ENCODE measurements around the gene AFAP1L2. TPM values are rescaled to one million over a fixed set of nuclear protein-coding genes. Genes with fewer than 3 reads are reported as not detected.
"Not testable (repeated sequence)": the region's sequence is repeated elsewhere in the genome, so short reads cannot be mapped to it uniquely, and the experiment has no call there.

The AFAP1L2 gene
- total RNA-seq, 1 experiment from 2014 or later = 0.50 TPM

GRCh38 chr10:114335614-114336013, 68.7 kb downstream of the AFAP1L2 start:
- no peak for DNase-seq (ENCODE audit: low spot score)

DNA sequence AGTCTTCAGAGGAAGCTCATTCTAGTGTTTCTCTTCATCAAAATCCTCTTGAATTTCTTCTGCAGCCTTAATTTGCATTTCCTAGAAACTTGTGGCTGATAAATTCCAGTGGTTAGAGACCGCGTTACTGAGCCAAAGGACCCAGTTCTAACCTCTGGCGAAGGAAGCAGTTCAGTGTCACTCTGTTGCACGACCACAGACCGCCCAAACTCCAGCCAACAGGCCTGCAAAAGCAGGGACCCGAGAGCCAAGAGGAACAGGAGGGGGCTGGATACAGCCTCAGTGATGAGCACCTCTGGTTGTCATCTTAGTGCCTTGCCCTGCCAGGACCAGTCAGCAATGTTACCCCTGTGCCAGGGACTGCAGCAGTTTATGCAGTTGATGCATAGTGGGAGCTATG, 70.0 kb downstream of the AFAP1L2 start:
- DNase-seq (ENCODE audit: low spot score) = no peak

DNA sequence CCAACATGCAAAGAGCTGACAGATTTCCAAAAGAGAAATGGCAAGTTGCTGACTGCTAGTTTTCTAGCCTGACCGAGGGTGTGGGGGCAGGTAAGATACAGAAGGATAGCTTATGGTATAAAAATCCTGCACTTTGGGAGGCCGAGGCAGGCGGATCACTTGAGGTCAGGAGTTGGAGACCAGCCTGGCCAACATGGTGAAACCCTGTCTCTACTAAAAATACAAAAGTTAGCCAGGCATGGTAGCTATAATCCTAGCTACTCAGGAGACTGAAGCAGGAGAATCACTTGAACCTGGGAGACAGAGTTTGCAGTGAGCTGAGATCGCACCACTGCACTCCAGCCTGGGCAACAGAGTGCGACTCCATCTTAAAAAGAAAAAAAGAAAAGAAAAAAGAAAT, 70.9 kb downstream of the AFAP1L2 start:
- DNase-seq (ENCODE audit: low spot score) = not testable (repeated sequence)

- DNase-seq (ENCODE audit: low spot score) = peak; percentile 19
These were observed 71.8 kb downstream of the AFAP1L2 start for GRCh38 chr10:114332301-114333192.

DNA sequence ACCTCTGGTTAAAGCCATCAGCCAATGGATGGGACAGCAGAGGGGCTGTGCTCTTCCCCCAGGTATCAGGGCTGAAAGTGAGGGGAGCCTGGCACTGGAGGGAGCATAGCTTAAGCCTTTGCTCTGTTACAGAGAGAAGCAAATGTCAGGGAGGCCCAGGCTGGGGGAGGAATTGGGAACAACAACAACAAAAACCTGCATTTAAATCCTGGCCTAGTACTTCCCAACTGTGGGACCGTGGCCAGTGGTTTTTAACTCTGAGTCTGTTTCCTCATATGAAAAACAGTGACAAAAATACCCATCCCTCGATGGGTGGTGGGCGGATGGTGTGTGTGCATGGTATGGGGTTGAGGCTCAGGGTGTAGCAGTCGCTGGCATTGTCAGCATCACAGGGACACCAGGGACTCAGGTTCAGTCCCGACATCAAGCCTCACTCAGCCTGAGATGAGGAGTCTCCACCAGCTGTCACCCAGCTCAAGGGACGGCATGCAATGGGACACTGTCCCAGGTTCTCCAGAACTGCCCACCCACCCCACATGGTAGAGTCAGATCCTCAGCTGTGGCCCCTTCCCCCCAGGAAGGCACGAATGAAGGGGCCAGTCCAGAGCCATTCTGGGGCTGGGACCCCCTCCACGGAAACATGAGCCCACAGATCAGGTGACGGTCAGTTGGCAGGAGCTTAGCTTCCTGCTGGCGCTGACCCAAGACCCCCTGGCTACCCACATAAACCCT, 74.5 kb downstream of the AFAP1L2 start:
- DNase-seq (ENCODE audit: low spot score) = no peak

DNA sequence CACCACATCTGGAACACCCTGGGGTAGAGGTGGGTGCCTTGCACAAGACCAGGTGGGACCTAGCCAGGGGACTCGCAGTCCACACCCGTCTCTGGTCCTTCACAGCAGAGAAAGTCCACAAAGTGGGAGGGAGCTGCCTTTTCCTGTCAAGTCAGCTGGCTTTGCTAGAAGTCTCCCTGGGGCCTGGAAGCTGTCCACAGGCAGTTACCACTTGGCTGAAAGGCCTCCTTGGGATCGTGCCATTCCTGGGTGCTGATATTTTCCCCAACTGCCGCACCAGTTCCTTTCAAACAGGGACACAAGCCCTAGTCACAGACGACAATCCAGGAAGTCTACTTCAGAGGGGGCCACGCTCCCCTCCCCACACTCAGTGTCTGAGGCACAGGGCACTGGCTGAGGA, 75.4 kb downstream of the AFAP1L2 start:
- no peak for DNase-seq (ENCODE audit: low spot score)

DNA sequence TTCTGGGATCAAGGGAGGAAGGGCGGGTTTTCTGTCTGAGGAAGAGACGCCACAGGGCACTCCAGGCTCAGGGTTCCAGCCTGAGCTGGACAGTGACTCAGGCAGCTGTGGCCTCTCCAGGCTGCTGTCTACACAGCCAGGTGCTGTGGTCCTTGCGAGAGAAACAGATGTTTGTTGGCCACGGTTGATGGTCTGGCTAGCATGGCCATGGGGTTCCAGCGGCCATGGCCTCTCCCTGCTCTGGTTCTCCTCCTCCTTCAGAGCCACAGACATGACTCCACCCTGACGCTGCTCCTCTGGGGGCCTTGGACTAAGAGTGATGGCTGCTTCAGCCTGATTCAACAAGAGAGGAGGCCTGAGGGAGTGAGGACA, 75.9 kb downstream of the AFAP1L2 start:
- DNase-seq (ENCODE audit: low spot score) = no peak

- no peak for DNase-seq (ENCODE audit: low spot score)
These were observed 76.5 kb downstream of the AFAP1L2 start for GRCh38 chr10:114327537-114328440.

DNA sequence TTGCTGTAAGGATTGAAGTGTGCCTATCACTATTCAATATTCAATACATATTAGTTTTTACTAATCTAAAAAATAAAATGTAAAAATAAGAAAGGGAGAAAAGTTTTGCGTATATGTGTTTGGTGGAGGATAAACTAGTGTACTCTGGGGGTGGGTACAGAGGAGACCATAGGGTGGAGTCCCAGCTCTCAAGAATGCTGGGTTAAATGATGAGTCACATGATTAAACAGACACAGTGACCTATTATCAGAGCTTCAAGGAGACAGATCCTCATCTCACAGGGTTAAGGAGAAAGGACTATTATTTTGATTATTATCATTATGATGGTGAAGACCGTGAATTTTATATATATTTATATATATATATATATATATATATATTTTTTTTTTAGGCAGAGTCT, 77.5 kb downstream of the AFAP1L2 start:
- no peak for DNase-seq (ENCODE audit: low spot score)

DNA sequence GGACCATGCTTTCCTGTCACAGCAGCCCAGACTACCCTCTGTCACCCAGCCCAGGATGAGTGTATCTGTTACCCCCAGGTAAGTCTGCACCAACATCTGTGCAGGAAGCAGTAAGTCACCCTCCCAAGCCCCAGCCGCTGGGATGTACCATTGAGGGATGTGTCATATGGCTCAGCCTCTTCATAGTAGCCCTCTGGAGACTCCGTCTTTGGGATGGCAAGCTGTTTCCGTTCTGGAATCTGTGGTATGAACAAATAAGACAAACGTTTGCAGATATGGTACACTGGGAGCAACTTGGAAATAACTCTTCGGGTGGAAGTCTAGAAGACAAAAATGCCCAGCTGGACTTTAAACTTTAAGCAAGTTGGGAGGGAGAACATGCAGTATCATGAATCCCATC, 81.3 kb downstream of the AFAP1L2 start:
- DNase-seq (ENCODE audit: low spot score) = no peak

DNA sequence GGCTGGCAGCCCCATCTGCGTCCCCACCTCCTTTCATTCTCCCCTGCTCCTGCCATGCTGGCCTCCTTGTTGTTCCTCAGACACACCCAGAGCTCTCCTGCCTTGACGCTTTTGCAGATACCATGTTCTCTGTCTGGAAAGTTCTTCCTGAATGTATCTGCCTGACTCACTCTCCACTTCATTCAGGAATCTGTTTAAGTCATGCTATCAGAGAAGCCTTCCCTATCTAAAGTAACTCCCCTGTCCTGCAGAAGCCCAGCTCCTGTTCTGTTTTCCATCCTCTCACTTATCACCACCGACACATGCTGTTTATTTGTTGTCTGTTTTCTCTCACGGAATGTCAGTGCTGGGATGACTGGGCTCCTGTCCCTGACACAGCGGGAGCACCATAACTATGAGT, 82.0 kb downstream of the AFAP1L2 start:
- DNase-seq (ENCODE audit: low spot score) = no peak

GRCh38 chr10:114320249-114321116, 83.8 kb downstream of the AFAP1L2 start:
- DNase-seq (ENCODE audit: low spot score) = peak; percentile 98

DNA sequence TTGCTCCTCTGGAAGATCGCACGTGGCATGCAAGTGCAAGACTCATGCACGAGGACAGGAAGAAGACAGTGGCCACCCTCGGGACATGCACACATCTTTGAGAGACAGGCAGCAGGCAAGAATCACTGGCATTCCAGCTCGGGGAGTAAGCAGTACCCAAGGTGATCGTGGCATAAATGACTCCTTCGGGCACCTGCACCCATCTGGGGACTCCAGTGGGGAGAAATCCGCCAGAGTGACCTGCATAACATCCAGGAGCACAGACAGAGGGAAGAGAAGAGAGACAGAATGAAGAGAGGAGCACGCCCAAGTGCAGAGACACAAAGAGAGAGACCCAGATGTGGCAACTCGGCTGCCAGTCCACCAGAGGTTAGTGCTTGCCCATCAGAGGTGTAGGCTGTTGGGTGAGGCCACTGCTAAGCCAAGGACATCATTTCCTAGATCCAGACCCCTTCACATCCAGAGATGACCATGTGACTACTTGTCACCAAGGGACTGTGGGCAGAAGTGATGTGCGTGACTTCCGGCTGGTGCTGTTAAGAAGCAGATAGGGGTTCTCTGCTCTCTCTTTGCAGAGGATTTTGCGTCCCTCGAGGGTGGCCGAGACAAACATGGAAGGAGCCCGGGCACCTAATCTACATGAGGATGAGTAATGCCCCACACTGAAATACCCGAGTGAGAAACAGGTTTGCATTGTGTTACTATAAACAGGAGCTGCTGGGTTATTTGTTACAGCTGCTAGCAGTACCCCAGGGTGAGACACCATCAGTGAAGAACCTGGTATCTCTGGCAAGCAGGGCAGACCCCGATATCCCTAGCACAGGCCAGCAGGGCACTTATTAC, 84.7 kb downstream of the AFAP1L2 start:
- no peak for DNase-seq (ENCODE audit: low spot score)

GRCh38 chr10:114316744-114317143, 87.6 kb downstream of the AFAP1L2 start:
- no peak for DNase-seq (ENCODE audit: low spot score)

DNA sequence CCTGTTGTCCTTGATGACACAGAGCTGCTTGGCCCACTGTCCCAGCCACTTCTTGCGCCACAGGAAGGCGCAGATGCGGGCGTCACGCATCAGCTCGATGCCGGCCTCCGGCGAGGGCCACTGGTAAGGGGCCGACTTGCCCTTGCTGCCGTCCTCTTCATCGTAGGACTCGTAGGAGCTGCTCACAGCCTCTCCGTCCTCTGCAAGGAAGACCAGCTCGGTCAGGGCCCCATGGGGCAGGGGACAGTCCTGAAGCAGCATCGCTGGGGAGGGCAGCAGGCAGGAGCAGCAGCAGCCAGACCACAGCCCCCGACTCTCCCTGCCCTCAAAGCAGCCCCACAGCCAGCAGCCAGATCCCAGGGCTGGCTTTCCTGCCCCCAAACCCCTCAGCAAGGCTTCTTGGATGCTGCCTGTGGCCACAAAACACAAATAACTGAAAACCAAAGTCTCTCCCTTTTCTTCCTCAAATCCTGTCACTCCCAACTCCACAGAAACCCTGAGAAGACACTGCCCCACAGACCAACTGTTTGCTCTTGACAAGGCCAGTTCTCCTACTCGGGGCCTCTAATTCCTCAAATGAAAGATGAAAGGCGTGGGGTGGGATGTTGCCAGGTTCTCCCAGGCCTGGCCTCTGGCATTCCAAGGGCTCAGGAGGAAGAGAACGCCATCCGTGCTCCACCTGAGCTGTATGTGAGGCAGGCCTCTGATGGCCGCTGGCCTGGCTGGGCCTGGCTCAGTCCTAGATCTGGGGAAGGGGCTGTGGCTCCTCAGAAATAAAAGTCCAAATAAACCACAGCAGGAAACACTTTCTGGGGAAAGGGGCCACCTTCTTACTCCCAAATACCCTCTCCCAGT, 88.5 kb downstream of the AFAP1L2 start:
- DNase-seq (ENCODE audit: low spot score) = no peak

DNA sequence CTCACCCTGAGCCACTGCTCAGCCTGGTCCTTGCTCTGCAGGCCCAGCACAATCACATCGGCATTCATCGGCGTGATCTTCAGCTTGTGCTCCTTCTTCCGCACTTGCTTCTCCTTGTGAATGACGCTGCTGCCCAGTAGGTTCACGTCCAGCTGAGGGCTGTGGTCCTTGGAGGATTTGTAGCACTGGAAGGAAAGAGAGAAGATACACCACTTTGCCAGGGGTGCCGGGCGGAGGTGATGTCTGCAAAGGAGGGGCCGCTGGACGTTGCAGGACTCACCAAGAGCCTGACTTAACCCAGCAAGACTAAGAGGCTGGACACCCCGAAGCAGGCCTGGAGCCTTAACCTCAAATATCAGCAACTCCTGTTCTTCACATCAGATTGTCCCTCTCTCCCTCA, 90.4 kb downstream of the AFAP1L2 start:
- DNase-seq (ENCODE audit: low spot score) = no peak

DNA sequence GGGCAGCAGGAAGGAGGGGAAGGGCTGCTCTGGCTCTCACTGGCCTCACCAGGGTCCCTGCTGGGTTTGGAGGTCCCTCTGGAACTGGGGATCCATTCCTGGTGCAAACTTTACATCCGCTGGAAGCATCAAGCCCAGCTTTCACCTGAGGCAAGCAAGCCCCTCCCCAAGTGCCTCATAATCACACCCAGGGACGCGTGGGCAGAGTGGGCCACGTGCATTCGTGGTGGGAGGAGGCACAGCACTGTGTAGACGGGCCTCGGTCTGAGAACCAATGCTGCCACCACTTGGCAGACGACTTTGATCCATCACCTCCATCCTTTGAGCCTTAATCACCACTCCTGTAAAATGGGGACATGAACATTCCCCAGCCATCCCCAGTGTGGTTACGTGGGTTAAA, 91.2 kb downstream of the AFAP1L2 start:
- no peak for DNase-seq (ENCODE audit: low spot score)

DNA sequence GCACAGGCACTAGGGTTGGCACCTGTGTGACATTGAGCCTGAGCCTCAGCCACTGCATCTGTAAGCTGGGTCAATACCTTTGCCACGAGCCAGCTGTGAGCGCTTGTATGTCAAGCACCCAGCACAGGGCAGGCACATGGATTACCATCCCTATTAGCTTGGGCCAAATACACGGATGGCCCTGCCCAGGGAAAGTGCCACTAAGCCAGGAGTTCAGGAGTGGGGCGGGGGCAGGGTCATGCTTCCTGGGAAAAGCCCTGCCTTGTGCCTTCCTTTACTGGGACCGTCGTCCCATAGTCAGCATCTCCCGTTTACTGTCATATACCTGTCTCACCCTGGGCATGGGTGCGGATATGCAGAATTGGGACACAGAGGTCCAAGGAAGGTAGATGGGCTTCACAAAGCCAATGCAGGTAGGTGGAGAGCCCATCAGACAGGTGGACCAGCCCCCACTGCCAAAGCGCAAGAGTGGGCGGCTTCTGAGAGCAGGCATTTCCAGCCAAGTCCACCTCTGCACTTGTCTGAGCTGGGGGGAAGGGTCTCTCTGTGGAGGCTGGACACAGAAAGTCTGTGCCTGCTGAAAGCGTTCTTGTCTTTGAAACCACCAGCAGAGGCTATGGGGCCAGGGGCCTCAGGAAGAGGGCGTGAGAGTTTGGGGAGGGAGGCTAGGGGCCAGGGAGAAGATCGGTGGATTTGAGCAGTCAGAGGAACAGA, 92.6 kb downstream of the AFAP1L2 start:
- no peak for DNase-seq (ENCODE audit: low spot score)

- no peak for DNase-seq (ENCODE audit: low spot score)
These were observed 93.3 kb downstream of the AFAP1L2 start for GRCh38 chr10:114311023-114311422.

Data from A172 (cell line).